Measurements from ENCODE around the gene DIAPH1.
A peak's percentile ranks its signal among the peaks of the same experiment; 100 is the strongest.

DIAPH1 gene

DNA sequence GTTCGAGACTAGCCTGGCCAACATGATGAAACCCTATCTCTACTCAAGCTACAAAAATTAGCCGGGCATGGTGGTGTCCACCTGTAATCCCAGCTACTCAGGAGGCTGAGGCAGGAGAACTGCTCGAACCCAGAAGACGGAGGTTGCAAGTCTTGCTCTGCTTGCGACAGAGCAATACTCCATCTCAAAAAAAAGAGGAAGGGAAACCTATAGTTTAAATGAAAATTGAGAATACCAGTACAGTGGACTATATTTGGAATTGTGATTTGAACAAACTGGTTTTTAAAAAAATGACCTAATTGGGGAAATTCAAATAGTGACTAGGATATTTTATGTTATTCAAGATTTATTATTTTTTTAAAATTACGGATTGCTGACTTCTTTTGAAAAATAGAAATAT, 33.2 kb downstream of the DIAPH1 start:
- peaks cover 44% of the 10 kb centered on the region for H3K36me3 Mint-ChIP-seq (ENCODE audit: low read depth)
- H3K4me3 Mint-ChIP-seq: no peak overlapping the region
- no peaks in the 10 kb centered on the region for H3K27me3 Mint-ChIP-seq (ENCODE audit: low read depth)
- no peak overlapping the region for H3K27ac Mint-ChIP-seq
- H3K4me1 Mint-ChIP-seq: no peaks in the 10 kb centered on the region
- TF ChIP-seq, protein P1, sequence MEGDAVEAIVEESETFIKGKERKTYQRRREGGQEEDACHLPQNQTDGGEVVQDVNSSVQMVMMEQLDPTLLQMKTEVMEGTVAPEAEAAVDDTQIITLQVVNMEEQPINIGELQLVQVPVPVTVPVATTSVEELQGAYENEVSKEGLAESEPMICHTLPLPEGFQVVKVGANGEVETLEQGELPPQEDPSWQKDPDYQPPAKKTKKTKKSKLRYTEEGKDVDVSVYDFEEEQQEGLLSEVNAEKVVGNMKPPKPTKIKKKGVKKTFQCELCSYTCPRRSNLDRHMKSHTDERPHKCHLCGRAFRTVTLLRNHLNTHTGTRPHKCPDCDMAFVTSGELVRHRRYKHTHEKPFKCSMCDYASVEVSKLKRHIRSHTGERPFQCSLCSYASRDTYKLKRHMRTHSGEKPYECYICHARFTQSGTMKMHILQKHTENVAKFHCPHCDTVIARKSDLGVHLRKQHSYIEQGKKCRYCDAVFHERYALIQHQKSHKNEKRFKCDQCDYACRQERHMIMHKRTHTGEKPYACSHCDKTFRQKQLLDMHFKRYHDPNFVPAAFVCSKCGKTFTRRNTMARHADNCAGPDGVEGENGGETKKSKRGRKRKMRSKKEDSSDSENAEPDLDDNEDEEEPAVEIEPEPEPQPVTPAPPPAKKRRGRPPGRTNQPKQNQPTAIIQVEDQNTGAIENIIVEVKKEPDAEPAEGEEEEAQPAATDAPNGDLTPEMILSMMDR (IDR thresholded peaks at IDR 0.05; ENCODE audit: unreplicated experiment in 3 of 3): no peak
- H3K9me3 Mint-ChIP-seq: no peaks in the 10 kb centered on the region

GRCh38 chr5:141574122-141574510, 44.7 kb downstream of the DIAPH1 start:
- no peaks in the 10 kb centered on the region for H3K27me3 Mint-ChIP-seq (ENCODE audit: low read depth)
- H3K4me1 Mint-ChIP-seq: no peaks in the 10 kb centered on the region
- H3K27ac Mint-ChIP-seq: no peak overlapping the region
- TF ChIP-seq, protein P1 (IDR thresholded peaks at IDR 0.05; ENCODE audit: unreplicated experiment in 3 of 3): no peak
- H3K4me3 Mint-ChIP-seq: no peak overlapping the region
- H3K9me3 Mint-ChIP-seq: no peaks in the 10 kb centered on the region
- H3K36me3 Mint-ChIP-seq (ENCODE audit: low read depth): peaks cover 75% of the 10 kb centered on the region

DNA sequence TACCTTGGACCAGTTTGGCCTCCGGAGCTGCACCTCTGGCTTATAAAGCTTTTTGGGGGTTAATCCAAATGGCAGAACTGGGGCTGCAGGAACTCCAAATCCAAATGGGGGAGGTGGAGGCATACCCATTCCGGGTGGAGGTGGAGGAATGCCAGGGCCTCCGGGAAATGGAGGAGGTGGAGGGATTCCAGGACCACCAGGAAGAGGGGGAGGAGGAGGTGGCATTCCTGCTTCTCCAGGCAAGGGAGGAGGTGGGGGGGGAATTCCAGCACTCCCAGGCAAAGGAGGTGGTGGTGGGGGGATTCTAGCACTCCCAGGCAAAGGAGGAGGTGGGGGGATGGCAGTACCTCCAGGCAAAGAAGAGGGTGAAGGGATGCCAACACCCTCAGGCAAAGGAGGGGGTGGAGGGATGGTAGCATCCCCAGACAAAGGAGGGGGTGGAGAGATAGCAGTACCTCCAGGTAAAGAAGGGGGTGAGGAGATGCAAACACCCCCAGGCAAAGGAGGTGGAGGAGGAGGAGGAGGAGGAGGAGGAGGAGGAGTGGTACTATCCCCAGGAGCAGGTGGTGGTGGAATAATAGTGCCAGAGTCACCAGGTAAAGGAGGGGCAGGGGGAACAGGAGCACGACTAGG, 45.2 kb downstream of the DIAPH1 start:
- peaks cover 69% of the 10 kb centered on the region for H3K36me3 Mint-ChIP-seq (ENCODE audit: low read depth)
- no peaks in the 10 kb centered on the region for H3K4me1 Mint-ChIP-seq
- H3K27me3 Mint-ChIP-seq (ENCODE audit: low read depth): no peaks in the 10 kb centered on the region

DNA sequence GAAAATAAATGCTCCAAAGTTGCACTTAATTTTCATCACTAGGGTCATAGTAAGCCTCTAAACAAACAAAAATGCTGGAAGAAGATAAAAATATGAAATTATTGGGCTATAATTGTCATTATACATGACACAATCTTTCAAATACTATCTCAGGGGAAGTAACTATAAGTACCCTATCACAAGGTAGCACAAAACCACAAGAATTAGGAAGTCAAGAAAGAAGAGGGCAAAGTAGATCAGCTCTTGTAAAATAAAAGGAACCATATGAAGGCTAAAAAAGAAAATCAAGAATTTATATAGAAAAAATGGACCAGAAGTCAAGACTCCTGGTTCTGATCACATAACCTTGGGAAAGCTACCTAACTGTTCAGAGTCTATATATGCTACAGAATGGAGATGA, 48.1 kb downstream of the DIAPH1 start:
- Mint-ChIP-seq H3K36me3 (ENCODE audit: low read depth) (peaks cover 49% of the 10 kb centered on the region), H3K27ac (no peak overlapping the region), H3K4me3 (no peak overlapping the region), H3K4me1 (no peaks in the 10 kb centered on the region), H3K27me3 (ENCODE audit: low read depth) (no peaks in the 10 kb centered on the region), H3K9me3 (no peaks in the 10 kb centered on the region)
- TF ChIP-seq, protein P1 (IDR thresholded peaks at IDR 0.05; ENCODE audit: unreplicated experiment in 3 of 3): no peak

More for the DNA sequence above, 45.2 kb downstream of the DIAPH1 start:
- Mint-ChIP-seq H3K9me3 (no peaks in the 10 kb centered on the region), H3K4me3 (no peak overlapping the region), H3K27ac (no peak overlapping the region)
- TF ChIP-seq, protein P1 (IDR thresholded peaks at IDR 0.05; ENCODE audit: unreplicated experiment in 3 of 3): no peak

DNA sequence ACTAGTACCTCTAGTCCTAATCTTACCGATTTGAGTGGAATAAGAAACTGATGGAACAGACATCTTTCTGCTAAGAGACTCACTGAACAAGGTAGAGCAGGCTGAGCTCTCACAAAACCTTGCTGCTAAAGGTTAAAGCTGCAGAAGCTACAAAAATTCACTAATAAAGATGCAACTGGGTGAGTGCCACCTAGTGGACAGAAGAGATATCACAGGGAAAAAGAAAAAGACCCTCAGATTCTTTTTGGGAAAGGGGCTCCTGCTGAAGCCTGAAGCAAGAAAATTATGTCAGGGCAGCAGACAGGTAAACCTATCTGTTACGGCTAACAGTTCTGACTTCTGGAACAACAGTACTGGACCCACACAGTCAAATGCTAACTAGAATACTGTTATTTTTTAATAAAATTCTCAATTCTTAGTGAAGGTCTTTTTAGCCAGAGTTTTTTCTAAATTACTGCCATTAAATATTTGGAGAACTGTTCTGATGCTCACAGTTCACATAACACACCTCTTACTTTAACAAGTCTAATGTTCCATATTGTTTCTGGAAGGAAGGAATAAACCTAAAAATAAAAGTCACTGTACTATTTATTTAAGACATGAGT, 51.2 kb downstream of the DIAPH1 start:
- no peaks in the 10 kb centered on the region for H3K9me3 Mint-ChIP-seq
- peaks cover 46% of the 10 kb centered on the region for H3K36me3 Mint-ChIP-seq (ENCODE audit: low read depth)
- H3K27ac Mint-ChIP-seq: peak overlapping the region in 1 of 3 experiments; percentile 56
- peaks cover 8% of the 10 kb centered on the region for H3K4me1 Mint-ChIP-seq
- TF ChIP-seq, protein P1 (IDR thresholded peaks at IDR 0.05; ENCODE audit: unreplicated experiment in 3 of 3): peak; percentile 73 to 92 (median 81)
- no peaks in the 10 kb centered on the region for H3K27me3 Mint-ChIP-seq (ENCODE audit: low read depth)
- H3K4me3 Mint-ChIP-seq: no peak overlapping the region

Data from nephron (organoid).